ENCODE results near the gene EPHA6. TPM values are rescaled to one million over a fixed set of nuclear protein-coding genes. Genes with fewer than 3 reads are reported as not detected.

EPHA6 gene
- total and polyA plus RNA-seq, 9 of the 15 experiments (the other 6 are each of a cell fraction or from before 2014, with no cell fraction given): not detected

GRCh38 chr3:97772926-97773325 lies 958.5 kb downstream of the EPHA6 start:
- no peak overlapping the region for H2AFZ ChIP-seq (ENCODE audit: low read depth, low read length)
- H3K9me1 ChIP-seq (ENCODE audit: control insufficient read depth, insufficient read depth, low read length): no peaks in the 10 kb centered on the region
- no peak overlapping the region for H3K27ac ChIP-seq (ENCODE audit: extremely low read depth, low read depth, low read length)
- DNase-seq (ENCODE audit: extremely low read depth in 1 of 4, low spot score in 3 of 4) (no peak), FAIRE-seq (no peak), ATAC-seq (no peak)
- ChIA-PET CTCF (ENCODE audit: low intra/inter-chr PET ratio) (no interaction called here), POLR2A (no interaction called here)
- intact Hi-C loops (cut with micrococcal nuclease): no loop called here
- no peak for TF ChIP-seq ZFX (CRISPR knock-in tag; IDR thresholded peaks at IDR 0.05)
- TF ChIP-seq NFRKB (IDR thresholded peaks at IDR 0.05; ENCODE audit: low read depth): no peak
- TF ChIP-seq CLOCK (CRISPR knock-in tag; IDR thresholded peaks at IDR 0.05; ENCODE audit: borderline replicate concordance): no peak
- H3K4me3 ChIP-seq: no peak overlapping the region
- no peaks in the 10 kb centered on the region for H4K20me1 ChIP-seq (replicated peaks; ENCODE audit: control insufficient read depth, insufficient read depth, low read length)
- in situ Hi-C loops (cut with MboI): no loop called here
- no TSS peak for BruUV-seq (replicated peaks)
- H3K9me3 ChIP-seq (replicated peaks; ENCODE audit: control insufficient read depth, insufficient read depth, low read depth, low read length): no peaks in the 10 kb centered on the region
- no peak overlapping the region for H3K9ac ChIP-seq (ENCODE audit: insufficient read depth in 1 of 2, low read depth in 2 of 2, low read length in 2 of 2)
- no peak overlapping the region for H3K4me2 ChIP-seq (ENCODE audit: insufficient read depth, low read length)
- H3K27me3 ChIP-seq (ENCODE audit: control insufficient read depth in 2 of 2, insufficient read depth in 2 of 2, low read length in 2 of 2): no peaks in the 10 kb centered on the region
- H3K79me2 ChIP-seq (ENCODE audit: control insufficient read depth, insufficient read depth, low read length): no peaks in the 10 kb centered on the region
- 26% methylated on average over 3 of the region's 3 CpGs for WGBS (ENCODE audit: insufficient coverage, low coverage, missing lambda C conversion rate)
- H3K4me1 ChIP-seq (replicated peaks in 1 of 2; ENCODE audit: control insufficient read depth in 2 of 2, insufficient read depth in 2 of 2, low read length in 2 of 2): no peaks in the 10 kb centered on the region
- no peaks in the 10 kb centered on the region for H3K36me3 ChIP-seq (ENCODE audit: control insufficient read depth, insufficient read depth, low read length)

GRCh38 chr3:97778152-97778551 lies 963.8 kb downstream of the EPHA6 start:
- no peaks in the 10 kb centered on the region for H3K4me1 ChIP-seq (replicated peaks in 1 of 2; ENCODE audit: control insufficient read depth in 2 of 2, insufficient read depth in 2 of 2, low read length in 2 of 2)
- no TSS peak for BruUV-seq (replicated peaks)
- no peaks in the 10 kb centered on the region for H3K9me1 ChIP-seq (ENCODE audit: control insufficient read depth, insufficient read depth, low read length)
- H3K27me3 ChIP-seq (ENCODE audit: control insufficient read depth in 2 of 2, insufficient read depth in 2 of 2, low read length in 2 of 2): no peaks in the 10 kb centered on the region
- no peak for ATAC-seq
- no peak overlapping the region for H3K4me2 ChIP-seq (ENCODE audit: insufficient read depth, low read length)
- no peak overlapping the region for H3K27ac ChIP-seq (ENCODE audit: extremely low read depth, low read depth, low read length)
- no peak overlapping the region for H3K4me3 ChIP-seq
- H3K9me3 ChIP-seq (replicated peaks; ENCODE audit: control insufficient read depth, insufficient read depth, low read depth, low read length): no peaks in the 10 kb centered on the region
- in situ Hi-C loops (cut with MboI): loop anchor here (25.0 kb wide), 1 partner anchor 534 kb away; no protein-coding TSS in a partner anchor
- no peak overlapping the region for H3K9ac ChIP-seq (ENCODE audit: insufficient read depth in 1 of 2, low read depth in 2 of 2, low read length in 2 of 2)
- no peak for DNase-seq (ENCODE audit: extremely low read depth in 1 of 4, low spot score in 3 of 4)
- H4K20me1 ChIP-seq (replicated peaks; ENCODE audit: control insufficient read depth, insufficient read depth, low read length): no peaks in the 10 kb centered on the region
- CTCF ChIA-PET (ENCODE audit: low intra/inter-chr PET ratio): no interaction called here
- intact Hi-C loops (cut with micrococcal nuclease): no loop called here
- no peak for FAIRE-seq
- no peak overlapping the region for H2AFZ ChIP-seq (ENCODE audit: low read depth, low read length)
- no peaks in the 10 kb centered on the region for H3K36me3 ChIP-seq (ENCODE audit: control insufficient read depth, insufficient read depth, low read length)
- POLR2A ChIA-PET: no interaction called here
- H3K79me2 ChIP-seq (ENCODE audit: control insufficient read depth, insufficient read depth, low read length): no peaks in the 10 kb centered on the region
- TF ChIP-seq ELK3 (CRISPR knock-in tag; IDR thresholded peaks at IDR 0.05) (no peak), SIN3A (IDR thresholded peaks at IDR 0.05; ENCODE audit: borderline replicate concordance in 2 of 2, control insufficient read depth in 1 of 2, low read depth in 2 of 2, low read length in 2 of 2) (no peak), KLF16 (IDR thresholded peaks at IDR 0.05) (no peak), IRF1 (CRISPR knock-in tag; IDR thresholded peaks at IDR 0.05; ENCODE audit: borderline replicate concordance) (no peak), MAFF (IDR thresholded peaks at IDR 0.05; ENCODE audit: low read length) (no peak), ZNF143 (CRISPR knock-in tag; IDR thresholded peaks at IDR 0.05) (no peak), ZNF695 (CRISPR knock-in tag; IDR thresholded peaks at IDR 0.05) (no peak), CBFA2T2 (conservative IDR thresholded peaks at IDR 0.05) (no peak)

Measured in K562 (cell line).